Measurements from ENCODE around the gene ISCU.
"Not testable (repeated sequence)": the region's sequence is repeated elsewhere in the genome, so short reads cannot be mapped to it uniquely, and the experiment has no call there.

The ISCU gene

GRCh38 chr12:108543652-108544051, 18.7 kb upstream of the ISCU start:
- no peak for DNase-seq (ENCODE audit: low read depth)

GRCh38 chr12:108547686-108548085, 14.7 kb upstream of the ISCU start:
- DNase-seq (ENCODE audit: low read depth) = no peak

- no peak for DNase-seq (ENCODE audit: low read depth)
Observed at GRCh38 chr12:108548954-108549521, 13.4 kb upstream of the ISCU start.

- no peak for DNase-seq (ENCODE audit: low read depth)
Observed at GRCh38 chr12:108551535-108551934, 10.9 kb upstream of the ISCU start.

- no peak for DNase-seq (ENCODE audit: low read depth)
Observed at GRCh38 chr12:108553799-108554198, 8.6 kb upstream of the ISCU start.

- DNase-seq (ENCODE audit: low read depth) = not testable (repeated sequence)
Observed at GRCh38 chr12:108555383-108555782, 7.0 kb upstream of the ISCU start.

GRCh38 chr12:108559007-108559655, 3.3 kb upstream of the ISCU start:
- no peak for DNase-seq (ENCODE audit: low read depth)

GRCh38 chr12:108559748-108560147, 2.6 kb upstream of the ISCU start:
- no peak for DNase-seq (ENCODE audit: low read depth)

- DNase-seq (ENCODE audit: low read depth) = no peak
Observed at GRCh38 chr12:108560321-108560721, 2.1 kb upstream of the ISCU start.

- DNase-seq (ENCODE audit: low read depth) = peak; percentile 72
Observed at GRCh38 chr12:108560752-108561719, 1.4 kb upstream of the ISCU start, which contains the start of gene SART3. Gene SART3 (minus strand): TSS chr12:108561173. CDS start chr12:108561154, 19 bp downstream.

GRCh38 chr12:108561852-108562347, 496 bp upstream of the ISCU start:
- no peak for DNase-seq (ENCODE audit: low read depth)

GRCh38 chr12:108563136-108563803, 874 bp downstream of the ISCU start:
- peak; percentile 83 for DNase-seq (ENCODE audit: low read depth)

GRCh38 chr12:108563804-108564151, 1.4 kb downstream of the ISCU start:
- DNase-seq (ENCODE audit: low read depth) = no peak

GRCh38 chr12:108564724-108565123, 2.3 kb downstream of the ISCU start:
- DNase-seq (ENCODE audit: low read depth) = no peak

GRCh38 chr12:108565146-108565545, 2.8 kb downstream of the ISCU start:
- no peak for DNase-seq (ENCODE audit: low read depth)

- peak; percentile 45 for DNase-seq (ENCODE audit: low read depth)
Observed at GRCh38 chr12:108565976-108566375, 3.6 kb downstream of the ISCU start.

- no peak for DNase-seq (ENCODE audit: low read depth)
Observed at GRCh38 chr12:108566452-108566851, 4.1 kb downstream of the ISCU start.

GRCh38 chr12:108567406-108568337, 5.3 kb downstream of the ISCU start:
- no peak for DNase-seq (ENCODE audit: low read depth)

GRCh38 chr12:108568338-108569154, 6.2 kb downstream of the ISCU start:
- peak; percentile 56 for DNase-seq (ENCODE audit: low read depth)
